Fibroblast of skin of left biceps (primary cell): Measurements from ENCODE around the gene CTNNA1.
"Not testable (repeated sequence)": the region's sequence is repeated elsewhere in the genome, so short reads cannot be mapped to it uniquely, and the experiment has no call there.

Source experiments
- DNase-seq, 2 experiments: peaks; one replicate each; pipeline ENCODE4 v3.0.0-alpha.2; 2013; ENCODE audit warnings: low read depth in 2 of 2

Gene CTNNA1

GRCh38 chr5:138898299-138898698, 145.1 kb downstream of the CTNNA1 start:
- no peak for DNase-seq

- no peak for DNase-seq
These were observed 145.5 kb downstream of the CTNNA1 start for GRCh38 chr5:138898742-138899141.

- DNase-seq: peak; percentile 3 to 9
These were observed 147.2 kb downstream of the CTNNA1 start for GRCh38 chr5:138900281-138900965.

- no peak for DNase-seq
These were observed 148.5 kb downstream of the CTNNA1 start for GRCh38 chr5:138901716-138902115.

- peak; percentile 23 to 24 for DNase-seq
These were observed 150.0 kb downstream of the CTNNA1 start for GRCh38 chr5:138903130-138903775.

GRCh38 chr5:138905541-138905940, 152.3 kb downstream of the CTNNA1 start:
- peak; percentile 32 to 33 for DNase-seq

GRCh38 chr5:138909734-138910133, 156.5 kb downstream of the CTNNA1 start:
- no peak for DNase-seq

GRCh38 chr5:138910546-138911185, 157.4 kb downstream of the CTNNA1 start:
- no peak for DNase-seq

GRCh38 chr5:138911441-138911840, 158.2 kb downstream of the CTNNA1 start:
- DNase-seq: peak in 1 of 2 experiments; percentile 8

GRCh38 chr5:138912093-138912492, 158.9 kb downstream of the CTNNA1 start:
- DNase-seq: no peak

- no peak for DNase-seq
These were observed 160.5 kb downstream of the CTNNA1 start for GRCh38 chr5:138913773-138914172.

- no peak for DNase-seq
These were observed 161.1 kb downstream of the CTNNA1 start for GRCh38 chr5:138914338-138914737.

GRCh38 chr5:138918686-138919085, 165.5 kb downstream of the CTNNA1 start:
- DNase-seq: no peak

GRCh38 chr5:138920181-138920580, 167.0 kb downstream of the CTNNA1 start:
- no peak for DNase-seq

GRCh38 chr5:138921362-138921761, 168.1 kb downstream of the CTNNA1 start:
- not testable (repeated sequence) for DNase-seq

GRCh38 chr5:138922494-138922893, 169.3 kb downstream of the CTNNA1 start:
- no peak for DNase-seq

GRCh38 chr5:138925090-138925635, 171.9 kb downstream of the CTNNA1 start:
- no peak for DNase-seq

- DNase-seq: no peak
These were observed 173.0 kb downstream of the CTNNA1 start for GRCh38 chr5:138926257-138926656.

GRCh38 chr5:138926688-138927448, 173.6 kb downstream of the CTNNA1 start:
- no peak for DNase-seq

GRCh38 chr5:138927544-138927943, 174.3 kb downstream of the CTNNA1 start:
- no peak for DNase-seq

- DNase-seq: no peak
These were observed 174.8 kb downstream of the CTNNA1 start for GRCh38 chr5:138927979-138928378.

GRCh38 chr5:138929571-138929955, 176.3 kb downstream of the CTNNA1 start:
- no peak for DNase-seq
